NCI-H1417 (cell line): ENCODE data around the gene OTUB1.
"Not testable (repeated sequence)": the region's sequence is repeated elsewhere in the genome, so short reads cannot be mapped to it uniquely, and the experiment has no call there.

Experiments
- DNase-seq, 3 experiments: peaks; one replicate each; lab custom pipeline; 2025; lab: John Stamatoyannopoulos, UW

Gene OTUB1

GRCh38 chr11:63986156-63986931, at the start of gene OTUB1:
Gene OTUB1, plus strand, starts transcription at chr11:63986438. Its CDS starts 19 bp downstream, at chr11:63986457.
- peak; percentile 95 to 98 (median 96) for DNase-seq

GRCh38 chr11:63937713-63938478, 48.3 kb upstream of the OTUB1 start:
- peak; percentile 18 to 91 (median 86) for DNase-seq

- DNase-seq = peak; percentile 98 to 99 (median 99)
Measured at GRCh38 chr11:63938479-63939396, 47.5 kb upstream of the OTUB1 start, which contains the start of gene NAA40. Gene NAA40, plus strand, starts transcription at chr11:63939002. Its CDS starts 95 bp downstream, at chr11:63939097.

DNA sequence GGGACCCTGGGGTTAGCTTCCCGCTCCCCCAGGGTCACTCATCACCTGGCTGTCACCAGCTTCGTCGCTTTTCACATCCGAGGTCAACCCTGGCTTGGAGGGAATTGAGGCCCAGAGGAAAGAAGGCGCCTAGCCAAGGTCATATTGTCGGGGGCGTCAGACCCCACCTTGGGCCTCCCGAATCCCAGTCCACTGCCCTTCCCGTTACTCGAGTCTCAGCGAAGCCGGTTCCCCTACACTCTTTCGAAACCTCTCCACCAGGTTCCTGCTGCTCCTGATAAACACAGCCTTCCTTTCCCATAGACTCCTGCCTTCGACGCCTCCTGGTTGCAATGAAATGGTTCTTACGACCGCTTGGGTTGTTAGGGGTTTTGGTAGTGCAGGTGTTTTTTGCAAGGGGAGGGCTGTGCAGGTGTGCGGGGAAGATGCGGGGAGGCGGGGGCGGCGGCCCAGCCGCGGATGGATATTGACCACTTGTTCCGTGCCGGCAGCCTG, 46.8 kb upstream of the OTUB1 start:
- peak in 2 of 3 experiments; percentile 80 for DNase-seq

GRCh38 chr11:63940786-63941185, 45.5 kb upstream of the OTUB1 start:
- no peak for DNase-seq

- DNase-seq = no peak
Measured at GRCh38 chr11:63941901-63942300, 44.3 kb upstream of the OTUB1 start.

DNA sequence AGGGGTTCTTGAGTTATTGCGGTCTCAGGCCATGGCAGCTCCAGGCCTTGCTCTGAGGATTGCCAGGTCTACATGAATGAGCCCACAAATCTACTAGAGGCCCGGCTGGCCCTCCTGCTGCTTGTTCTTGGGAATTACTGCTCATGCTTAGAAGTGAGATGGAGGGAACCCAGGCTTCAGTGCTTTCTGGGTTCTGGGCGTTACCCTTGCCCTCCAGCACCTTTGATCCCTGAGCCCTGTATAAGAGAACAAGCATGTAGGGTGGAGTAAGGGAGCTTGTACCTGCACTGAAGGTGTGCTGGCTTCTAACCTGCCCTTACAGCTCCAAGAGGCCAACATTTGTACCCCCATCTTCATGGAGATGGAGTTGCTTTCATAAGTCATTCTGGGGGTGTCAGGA, 43.4 kb upstream of the OTUB1 start:
- no peak for DNase-seq

GRCh38 chr11:63944987-63945386, 41.3 kb upstream of the OTUB1 start:
- no peak for DNase-seq

DNA sequence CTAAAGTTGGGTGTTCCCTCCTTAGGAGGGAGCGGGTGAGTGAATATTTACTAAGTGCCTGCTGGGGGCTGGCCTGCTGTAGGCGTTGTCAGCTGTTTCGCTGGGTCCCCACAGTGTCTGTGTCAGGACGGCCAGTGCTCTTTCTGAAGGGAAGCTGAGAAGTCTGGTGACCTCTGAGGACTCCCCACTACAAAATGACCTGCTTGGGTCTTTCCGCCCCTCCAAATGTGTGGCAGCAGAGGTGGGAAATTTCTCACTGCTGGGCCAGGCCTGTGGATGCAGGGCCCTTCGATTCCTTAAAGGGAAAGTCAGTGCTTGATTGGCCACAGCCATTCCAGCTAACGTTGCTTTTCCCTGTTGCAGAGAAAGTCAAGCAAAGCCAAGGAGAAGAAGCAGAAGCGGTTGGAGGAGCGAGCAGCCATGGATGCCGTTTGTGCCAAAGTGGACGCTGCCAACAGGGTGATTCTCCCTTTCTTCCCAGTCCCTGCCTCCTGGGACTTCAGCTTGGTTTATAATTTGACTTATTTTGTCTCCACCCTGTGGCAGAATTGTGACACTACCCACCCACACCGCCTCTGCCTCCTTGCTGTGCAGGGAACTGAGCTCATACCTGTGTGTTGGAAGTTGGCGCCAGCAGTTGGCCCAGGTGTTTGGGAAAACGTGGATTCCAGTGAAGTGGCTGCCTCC, 40.6 kb upstream of the OTUB1 start:
- DNase-seq = peak; percentile 62 to 88 (median 71)

DNA sequence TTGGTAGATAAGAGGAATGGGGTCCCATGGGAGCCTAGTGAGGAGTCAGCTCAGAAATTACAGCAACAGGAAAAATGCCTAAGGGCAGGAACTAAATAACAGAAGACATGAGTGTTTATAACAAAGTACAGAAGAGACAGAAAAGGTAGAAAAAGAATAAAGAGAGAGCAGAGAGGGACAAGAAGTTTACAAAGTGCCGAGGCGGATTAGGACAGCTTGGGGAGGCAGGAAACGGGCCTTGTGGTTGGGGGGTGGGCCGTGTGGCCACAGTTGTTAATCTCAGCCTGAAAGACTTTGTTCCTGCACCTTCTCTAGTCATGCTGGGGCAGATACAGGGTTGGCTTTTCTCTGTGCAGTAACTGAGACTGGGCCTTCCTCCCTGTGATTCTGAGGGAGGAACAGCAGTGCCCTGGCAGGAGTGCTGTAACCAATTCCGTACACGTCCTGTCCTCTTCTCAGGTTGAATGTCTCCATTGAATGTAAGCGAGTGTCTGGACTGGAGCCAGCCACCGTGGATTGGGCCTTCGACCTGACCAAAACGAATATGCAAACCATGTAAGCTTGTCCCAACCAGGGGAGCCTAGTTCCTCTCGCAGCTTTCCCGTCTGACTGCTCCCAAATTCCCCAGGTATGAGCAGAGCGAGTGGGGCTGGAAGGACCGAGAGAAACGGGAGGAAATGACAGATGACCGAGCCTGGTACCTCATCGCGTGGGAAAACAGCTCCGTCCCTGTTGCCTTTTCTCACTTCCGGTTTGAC, 34.3 kb upstream of the OTUB1 start:
- DNase-seq = no peak

- no peak for DNase-seq
Measured at GRCh38 chr11:63952570-63952969, 33.7 kb upstream of the OTUB1 start.

DNA sequence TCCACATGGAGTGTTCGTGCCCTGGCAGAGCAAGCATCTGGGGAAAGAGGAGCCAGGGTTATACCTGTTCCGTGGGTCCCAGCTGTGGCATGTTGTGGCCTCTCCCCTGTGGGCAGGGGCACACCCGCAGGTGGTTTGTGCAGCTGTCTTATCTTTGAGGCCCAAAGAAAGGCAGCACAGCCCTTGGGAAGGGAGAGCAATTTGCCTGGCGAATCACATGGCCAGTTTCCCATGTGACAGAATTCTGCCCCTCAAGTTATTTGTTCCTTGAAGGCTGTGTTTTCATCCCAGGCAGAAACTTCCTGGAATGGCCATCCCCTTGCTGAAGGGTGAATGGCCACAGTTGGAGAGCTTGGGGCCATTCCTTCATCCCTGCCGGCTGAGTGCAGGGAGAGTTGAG, 28.2 kb upstream of the OTUB1 start:
- no peak for DNase-seq

- peak; percentile 81 to 95 (median 90) for DNase-seq
Measured at GRCh38 chr11:63961608-63962412, 24.4 kb upstream of the OTUB1 start.

DNA sequence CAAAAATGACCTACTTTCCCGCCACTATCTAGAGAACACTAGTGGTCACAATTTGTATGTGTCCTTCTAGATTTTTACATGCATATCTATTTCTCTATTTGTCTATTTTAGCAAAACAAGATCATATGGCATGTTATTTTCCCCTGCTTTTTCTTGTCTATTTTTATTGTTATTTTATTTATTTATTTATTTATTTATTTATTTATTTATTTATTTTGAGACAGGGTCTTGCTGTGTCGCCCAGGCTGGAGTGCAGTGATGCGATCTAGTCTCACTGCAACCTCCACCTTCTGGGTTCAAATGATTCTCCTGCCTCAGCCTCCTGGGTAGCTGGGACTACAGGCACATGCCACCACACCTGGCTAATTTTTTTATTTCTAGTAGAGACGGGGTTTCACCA, 22.3 kb upstream of the OTUB1 start:
- DNase-seq = not testable (repeated sequence)

GRCh38 chr11:63966444-63966843, 19.8 kb upstream of the OTUB1 start:
- no peak for DNase-seq

DNA sequence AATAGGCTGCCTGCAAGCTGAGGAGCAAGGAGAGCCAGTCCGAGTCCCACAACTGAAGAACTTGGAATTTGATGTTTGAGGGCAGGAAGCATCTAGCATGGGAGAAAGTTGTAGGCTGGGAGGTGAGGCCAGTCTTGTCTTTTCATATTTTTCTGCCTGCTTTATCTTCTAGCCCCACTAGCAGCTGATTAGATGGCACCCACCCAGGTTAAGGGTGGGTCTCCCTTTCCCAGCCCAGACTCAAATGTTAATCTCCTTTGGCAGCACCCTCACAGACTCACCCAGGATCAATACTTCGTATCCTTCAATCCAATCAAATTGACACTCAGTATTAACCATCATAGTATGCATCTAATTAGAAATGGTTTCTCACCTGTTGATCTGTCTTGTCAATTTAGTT, 16.8 kb upstream of the OTUB1 start:
- DNase-seq = no peak

DNA sequence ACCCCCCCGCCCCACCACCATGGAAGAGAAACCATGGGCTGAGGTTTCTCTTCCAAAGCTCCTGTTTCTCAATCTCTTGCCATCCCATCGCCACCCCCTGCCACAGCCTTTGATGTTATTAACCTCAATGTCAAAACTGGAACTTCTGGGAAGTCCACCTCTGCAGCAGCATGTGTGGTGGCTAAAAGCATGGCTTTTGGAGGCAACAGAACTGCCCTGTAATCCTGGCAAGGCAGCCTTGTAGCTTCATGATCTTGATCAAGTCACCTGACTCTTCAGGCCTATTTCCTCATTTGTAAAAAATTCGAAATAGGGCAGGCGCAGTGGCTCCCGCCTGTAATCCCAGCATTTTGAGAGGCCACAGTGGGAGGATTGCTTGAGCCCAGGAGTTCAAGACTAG, 15.3 kb upstream of the OTUB1 start:
- DNase-seq = no peak

GRCh38 chr11:63973912-63974258, 12.4 kb upstream of the OTUB1 start:
- DNase-seq = not testable (repeated sequence)

GRCh38 chr11:63974259-63975143, 11.7 kb upstream of the OTUB1 start, which contains the start of gene COX8A:
Gene COX8A, plus strand, starts transcription at chr11:63974620. Its CDS starts 61 bp downstream, at chr11:63974681.
- peak; percentile 99 to 100 (median 100) for DNase-seq
